K562 (cell line): ENCODE data around the gene BTG2. TPM values are rescaled to one million over a fixed set of nuclear protein-coding genes. Genes with fewer than 3 reads are reported as not detected.

ENCODE experiments used
- ADNP ChIP-seq: fragments of 200-800 bp; sonication (Bioruptor generic); IDR thresholded peaks from 2 replicates; pipeline ENCODE4 v1.6.1; 2016; ENCODE audit warnings: missing genetic modification characterization, missing compliant biosample characterization
- ARID4B ChIP-seq: sonication (generic); formaldehyde crosslinking; IDR thresholded peaks from 2 replicates; pipeline ENCODE4 v1.8.0; 2022; ENCODE audit warnings: mild to moderate bottlenecking, missing genetic modification reagents
- ATF1 ChIP-seq, 2 experiments: fragments of 450-650 bp in 1 of 2; IDR thresholded peaks; 2 replicates each; pipeline ENCODE4 v1.6.1; 2016; ENCODE audit warnings: missing compliant biosample characterization in 1 of 2, missing genetic modification characterization in 1 of 2
- CC2D1A ChIP-seq: fragments of 450-650 bp; IDR thresholded peaks from 2 replicates; pipeline ENCODE4 v1.6.1; 2017; ENCODE audit warnings: mild to moderate bottlenecking
- CSDE1 ChIP-seq, 2 experiments: fragments of 450-650 bp; IDR thresholded peaks; 2 replicates each; pipeline ENCODE4 v1.6.1; 2016; ENCODE audit warnings: mild to moderate bottlenecking in 1 of 2
- ERF ChIP-seq: fragments of 450-650 bp; formaldehyde crosslinking; IDR thresholded peaks from 2 replicates; pipeline ENCODE4 v1.4.0; 2020; ENCODE audit warnings: mild to moderate bottlenecking, mixed read lengths
- KLF6 ChIP-seq: fragments of 250-450 bp; sonication (Bioruptor Pico); IDR thresholded peaks from 2 replicates; pipeline ENCODE4 v1.4.0; 2020; ENCODE audit warnings: mild to moderate bottlenecking, moderate library complexity, borderline replicate concordance
- PRPF4 ChIP-seq: fragments of 200-400 bp; formaldehyde crosslinking; IDR thresholded peaks from one replicate; pipeline ENCODE4 v1.6.1; 2017; ENCODE audit warnings: low read length, low read depth, mild to moderate bottlenecking; ENCODE audit not compliant: insufficient read depth, poor library complexity, severe bottlenecking
- RBFOX2 ChIP-seq: fragments of 200-400 bp; formaldehyde crosslinking; IDR thresholded peaks from 2 replicates; pipeline ENCODE4 v1.6.1; 2017; ENCODE audit warnings: low read depth, mild to moderate bottlenecking, low read length, moderate library complexity
- SAP30 ChIP-seq: fragments of 200-600 bp; sonication (generic); IDR thresholded peaks from 2 replicates; pipeline ENCODE4 v1.6.1; 2012; ENCODE audit warnings: borderline replicate concordance, low read depth, mild to moderate bottlenecking, moderate library complexity, low read length, control low read depth, inconsistent platforms; ENCODE audit not compliant: insufficient read depth, poor library complexity, severe bottlenecking
- SUPT5H ChIP-seq: fragments of 450-650 bp; IDR thresholded peaks from 2 replicates; pipeline ENCODE4 v1.6.1; 2016
- THAP7 ChIP-seq: fragments of 250-450 bp; sonication (Bioruptor Pico); IDR thresholded peaks from 2 replicates; pipeline ENCODE4 v1.5.0; 2021
- ZBTB5 ChIP-seq: fragments of 450-650 bp; IDR thresholded peaks from 2 replicates; pipeline ENCODE4 v1.6.1; 2017; ENCODE audit warnings: antibody characterized with exemption
- ZFX ChIP-seq: sonication (generic); formaldehyde crosslinking; IDR thresholded peaks from 2 replicates; pipeline ENCODE4 v1.8.0; 2022; ENCODE audit warnings: mild to moderate bottlenecking, missing genetic modification reagents, moderate library complexity
- ZNF197 ChIP-seq: fragments of 200-800 bp; sonication (Bioruptor generic); IDR thresholded peaks from 2 replicates; pipeline ENCODE4 v1.6.1; 2016; ENCODE audit warnings: low read depth, missing genetic modification characterization, missing compliant biosample characterization
- polyA plus RNA-seq, 8 experiments: library from polyadenylated mRNA; depleted of rRNA in 4 of 8; stranded (reverse) in 5 of 8; unstranded in 3 of 8; fragments of >200 nt; fragmentation: Nextera tagmentation in 2 of 8; fragmentation: Illumina TruSeq in 1 of 8; extraction: Ambion mirVana in 2 of 8; extraction: Trizol in 1 of 8; gene quantifications; 2 replicates each; pipeline versions ENCODE4 v1.2.1 to v1.2.3, GENCODE V29; 2011 to 2014; ENCODE audit warnings: inconsistent platforms in 1 of 8, missing spikeins in 1 of 8
- total RNA-seq, 7 experiments: library from RNA; depleted of rRNA in 6 of 7; stranded (reverse); fragments of >200 nt in 6 of 7; fragmentation: Illumina TruSeq in 2 of 7; extraction: Trizol in 2 of 7; gene quantifications; 2 replicates each; pipeline versions ENCODE4 v1.2.1 to v1.2.3, GENCODE V29; 2011 to 2021; ENCODE audit warnings: low replicate concordance in 1 of 7
- TF ChIP-seq, protein P1 (sequence below): fragments of 450-650 bp; formaldehyde crosslinking; IDR thresholded peaks from 2 replicates; pipeline ENCODE4 v1.4.0; 2022; ENCODE audit warnings: mild to moderate bottlenecking, moderate library complexity
- TF ChIP-seq, protein P2 (sequence below): fragments of 450-650 bp; formaldehyde crosslinking; IDR thresholded peaks from 2 replicates; pipeline ENCODE4 v1.4.0; 2022; ENCODE audit warnings: missing genetic modification characterization

Gene BTG2
- total and polyA plus RNA-seq, 9 of the 15 experiments (the other 6 are each of a cell fraction or from before 2014, with no cell fraction given): 2.3 to 41.9 (median 8.7) TPM

DNA sequence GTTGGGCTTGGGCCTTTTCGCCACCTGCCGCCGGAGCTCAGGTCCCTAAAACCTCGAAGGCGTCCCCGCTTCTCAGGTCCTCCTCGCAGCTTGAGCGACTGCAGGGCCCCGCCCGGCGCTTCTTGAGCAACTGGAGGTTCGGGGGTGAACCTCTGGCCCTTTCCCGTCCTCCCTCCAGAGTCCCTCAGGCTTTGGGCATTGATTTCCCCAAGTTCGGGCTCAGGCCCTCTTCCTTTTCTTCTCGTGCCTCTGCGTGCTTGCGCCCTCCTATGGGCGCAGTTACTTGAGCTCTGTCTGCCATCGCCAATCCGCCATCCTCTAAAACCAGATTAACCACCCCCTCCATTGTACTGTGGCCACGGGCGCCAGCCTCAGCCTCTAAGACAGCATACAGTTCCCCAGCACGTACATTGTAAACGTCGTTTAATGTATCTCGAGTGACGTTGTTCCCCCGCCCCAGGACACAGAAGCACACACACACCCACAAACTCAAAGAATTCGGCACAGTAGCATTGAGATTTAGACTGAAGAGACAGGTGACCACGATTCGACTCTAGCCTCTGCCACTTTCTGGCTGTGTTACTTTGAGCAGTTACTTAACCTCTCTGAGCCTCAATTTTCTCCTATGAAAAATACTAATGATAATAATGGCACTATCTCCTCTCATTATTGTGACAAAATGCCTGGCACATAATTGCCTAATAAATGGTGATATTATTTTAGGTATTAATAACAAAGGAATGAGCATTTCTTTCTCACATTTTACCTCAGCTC lies 22.6 kb downstream of the BTG2 start (continued):
- TF ChIP-seq, protein P1, sequence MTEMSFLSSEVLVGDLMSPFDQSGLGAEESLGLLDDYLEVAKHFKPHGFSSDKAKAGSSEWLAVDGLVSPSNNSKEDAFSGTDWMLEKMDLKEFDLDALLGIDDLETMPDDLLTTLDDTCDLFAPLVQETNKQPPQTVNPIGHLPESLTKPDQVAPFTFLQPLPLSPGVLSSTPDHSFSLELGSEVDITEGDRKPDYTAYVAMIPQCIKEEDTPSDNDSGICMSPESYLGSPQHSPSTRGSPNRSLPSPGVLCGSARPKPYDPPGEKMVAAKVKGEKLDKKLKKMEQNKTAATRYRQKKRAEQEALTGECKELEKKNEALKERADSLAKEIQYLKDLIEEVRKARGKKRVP: 0 out of 2 replicates have a peak, but pooled peaks have one; percentile 33
- no peak; the same call in 1 of the 2 replicates for TF ChIP-seq RBFOX2
- peak; percentile 73; the same call in 1 of the 2 replicates for TF ChIP-seq ADNP
- TF ChIP-seq, protein P2, sequence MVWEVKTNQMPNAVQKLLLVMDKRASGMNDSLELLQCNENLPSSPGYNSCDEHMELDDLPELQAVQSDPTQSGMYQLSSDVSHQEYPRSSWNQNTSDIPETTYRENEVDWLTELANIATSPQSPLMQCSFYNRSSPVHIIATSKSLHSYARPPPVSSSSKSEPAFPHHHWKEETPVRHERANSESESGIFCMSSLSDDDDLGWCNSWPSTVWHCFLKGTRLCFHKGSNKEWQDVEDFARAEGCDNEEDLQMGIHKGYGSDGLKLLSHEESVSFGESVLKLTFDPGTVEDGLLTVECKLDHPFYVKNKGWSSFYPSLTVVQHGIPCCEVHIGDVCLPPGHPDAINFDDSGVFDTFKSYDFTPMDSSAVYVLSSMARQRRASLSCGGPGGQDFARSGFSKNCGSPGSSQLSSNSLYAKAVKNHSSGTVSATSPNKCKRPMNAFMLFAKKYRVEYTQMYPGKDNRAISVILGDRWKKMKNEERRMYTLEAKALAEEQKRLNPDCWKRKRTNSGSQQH: peak; percentile 78; the same call in 1 of the 2 replicates
- TF ChIP-seq PRPF4: no peak
- TF ChIP-seq ZFX (CRISPR knock-in tag): peak; percentile 94
- TF ChIP-seq SUPT5H: no peak
- TF ChIP-seq CSDE1 (IDR thresholded peaks at IDR 0.05): 0 out of 4 replicates have a peak, but pooled peaks of 1 of the 2 experiments have one; percentile 23
- no peak for TF ChIP-seq THAP7 (CRISPR knock-in tag)
- TF ChIP-seq CC2D1A: peak; percentile 56; the same call in 1 of the 2 replicates
- TF ChIP-seq ZNF197: no peak
- TF ChIP-seq ATF1 (CRISPR knock-in tag; IDR thresholded peaks at IDR 0.05): no peak
- peak; percentile 52 for TF ChIP-seq ATF1 (tag; IDR thresholded peaks at IDR 0.05)
- TF ChIP-seq ARID4B (CRISPR knock-in tag): peak; percentile 32; the same call in 1 of the 2 replicates
- no peak for TF ChIP-seq ERF
- TF ChIP-seq ZBTB5: no peak
- TF ChIP-seq SAP30: no peak
- peak; percentile 19; the same call in 1 of the 2 replicates for TF ChIP-seq KLF6 (CRISPR knock-in tag)
